ENCODE results near the gene CCDC127.

The CCDC127 gene

DNA sequence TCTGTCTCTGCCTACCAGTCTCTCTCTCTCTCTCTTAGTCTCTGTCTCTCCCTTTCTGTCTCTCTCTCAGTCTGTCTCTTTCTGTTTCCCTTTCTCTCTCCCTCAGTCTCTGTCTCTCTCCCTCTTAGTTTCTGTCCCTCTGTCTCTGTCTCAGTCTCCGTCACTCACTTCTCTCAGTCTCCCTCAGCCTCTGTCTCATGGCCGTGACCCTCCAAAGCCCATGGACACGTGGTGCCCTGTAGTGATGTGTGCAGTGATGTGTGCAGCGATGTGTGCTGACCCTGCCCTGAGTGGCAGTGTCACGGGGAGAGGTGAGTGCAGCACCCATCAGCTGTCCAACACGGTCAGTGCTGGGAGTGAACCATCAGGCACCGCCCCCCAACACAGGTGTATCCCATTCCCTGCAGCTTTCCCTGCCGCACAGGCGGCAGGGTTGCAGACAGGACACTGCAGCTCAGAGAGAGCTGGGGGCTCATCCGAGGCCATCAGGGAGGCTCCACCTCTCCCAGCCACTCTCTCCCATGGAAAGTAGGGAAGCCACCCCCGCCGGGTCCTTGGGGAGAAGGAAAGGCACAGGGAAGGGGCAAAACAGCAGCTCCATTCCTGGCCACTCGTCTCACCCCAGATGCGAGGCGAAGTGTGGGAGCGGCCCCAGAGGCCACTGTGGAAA is 27.5 kb downstream of the CCDC127 start:
- DNase-seq (ENCODE audit: low read depth in 2 of 2): no peak

DNA sequence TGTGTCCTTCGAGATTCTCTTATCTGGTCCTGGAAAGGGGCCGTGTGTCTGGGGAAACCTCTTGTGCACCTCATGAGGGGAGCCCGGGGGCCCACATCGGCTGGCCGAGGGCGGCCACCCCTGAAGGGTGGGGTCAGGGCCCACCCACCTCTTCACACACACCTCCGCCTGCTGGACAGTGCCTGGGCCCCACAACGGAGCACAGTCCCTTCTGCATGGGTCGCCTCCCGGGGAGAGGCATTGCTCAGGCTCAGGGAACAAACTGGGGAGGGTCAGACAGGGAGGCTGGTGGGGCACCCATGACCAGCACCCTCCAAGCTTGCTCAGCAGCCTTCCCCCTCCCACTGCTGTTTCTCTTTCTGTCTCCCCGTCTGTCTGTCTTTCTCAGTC is 28.0 kb downstream of the CCDC127 start:
- no peak for DNase-seq (ENCODE audit: low read depth in 2 of 2)

- DNase-seq (ENCODE audit: low read depth in 2 of 2): no peak
Observed at GRCh38 chr5:189486-189885, 28.5 kb downstream of the CCDC127 start.

- DNase-seq (ENCODE audit: low read depth in 2 of 2): peak; percentile 78 to 82
Observed at GRCh38 chr5:188488-189481, 29.2 kb downstream of the CCDC127 start.

DNA sequence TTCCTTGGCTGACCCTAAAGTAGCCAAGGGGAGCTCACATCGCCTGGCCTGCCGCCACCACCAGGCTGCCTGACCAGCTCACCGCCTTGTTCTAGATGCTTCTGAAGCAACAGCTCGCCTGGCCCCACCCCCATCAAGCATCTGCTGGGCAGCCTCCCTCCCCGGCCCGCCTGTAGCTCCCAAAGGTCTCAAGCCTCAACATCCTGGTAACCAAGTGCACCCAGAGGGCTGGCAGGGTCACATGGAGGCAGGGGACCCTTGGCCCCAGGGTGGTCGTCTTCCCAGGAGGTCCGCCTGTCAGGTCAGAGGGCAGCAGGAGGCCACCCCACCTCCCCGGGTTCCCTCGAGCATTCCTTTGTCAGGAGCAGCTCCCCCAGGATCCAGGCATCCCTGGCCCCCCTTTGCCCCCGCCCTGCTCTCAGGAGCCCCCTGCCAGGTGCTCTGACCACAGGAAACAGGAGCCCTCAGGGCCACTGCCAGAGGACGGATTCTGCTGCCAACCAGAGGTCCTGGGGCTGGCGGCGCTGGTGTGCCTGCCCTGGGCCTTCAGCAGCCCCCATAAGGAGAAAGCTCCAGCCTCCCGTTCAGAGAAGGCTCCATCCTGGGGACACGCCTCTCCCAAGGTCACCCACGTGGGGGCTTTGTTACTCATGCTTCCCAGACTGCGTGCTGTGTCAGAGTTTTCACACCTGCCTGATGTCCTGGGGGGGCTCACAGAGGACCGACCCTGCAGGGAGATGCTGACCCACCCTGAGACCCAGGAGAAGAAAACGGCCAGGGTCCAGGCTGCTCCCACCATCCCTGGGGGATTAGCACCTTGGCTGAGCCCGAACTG is 30.1 kb downstream of the CCDC127 start:
- DNase-seq (ENCODE audit: low read depth in 2 of 2): no peak

GRCh38 chr5:187042-187431 is 30.9 kb downstream of the CCDC127 start:
- DNase-seq (ENCODE audit: low read depth in 2 of 2): no peak

DNA sequence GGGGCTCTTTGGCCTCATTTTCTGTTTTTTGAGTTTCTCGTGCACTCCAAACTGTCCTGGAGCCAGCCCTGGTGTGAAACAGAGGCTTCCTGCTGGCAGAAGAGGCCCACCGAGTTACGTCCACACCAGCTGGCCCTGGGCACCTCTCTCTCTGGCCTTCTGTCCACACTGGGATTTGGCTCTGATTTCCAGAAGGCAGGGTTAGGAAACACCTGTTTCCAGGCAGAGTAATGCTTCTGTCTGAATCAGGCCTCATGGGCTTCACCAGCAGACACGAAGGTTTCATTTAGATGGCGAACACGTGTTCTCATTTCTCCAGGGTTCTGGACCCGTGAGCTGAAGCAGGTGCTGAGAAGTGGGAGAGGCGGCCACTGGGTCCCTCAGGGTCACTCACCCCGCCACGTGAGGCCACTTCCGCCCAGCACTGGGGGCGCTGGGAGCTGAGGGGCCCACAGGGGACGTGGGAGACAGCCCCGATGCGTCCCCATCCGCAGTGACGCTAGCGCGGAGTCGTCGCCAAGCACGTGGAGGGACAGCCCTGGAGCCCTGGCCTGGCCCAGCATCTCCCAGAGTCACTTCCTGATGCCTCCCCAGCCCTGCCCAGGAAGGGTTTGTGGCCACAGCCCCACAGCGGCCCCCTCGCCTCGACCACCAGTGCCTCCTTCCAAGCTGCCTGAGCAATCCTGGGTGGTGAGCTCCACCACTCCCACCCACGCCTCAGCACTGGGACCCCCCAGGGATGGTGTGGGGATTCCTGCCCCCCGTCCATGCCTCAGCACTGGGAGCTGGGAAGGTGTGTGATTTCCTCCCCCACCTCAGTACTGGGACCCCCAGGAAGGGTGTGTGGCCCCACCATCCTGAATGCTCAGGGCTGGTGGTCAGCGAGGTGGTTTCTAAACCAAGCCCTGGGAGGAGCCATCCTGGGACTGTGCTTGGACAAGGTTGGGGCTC is 31.6 kb downstream of the CCDC127 start:
- DNase-seq (ENCODE audit: low read depth in 2 of 2): no peak

- DNase-seq (ENCODE audit: low read depth in 2 of 2): no peak
Observed at GRCh38 chr5:185095-186070, 32.6 kb downstream of the CCDC127 start.

GRCh38 chr5:184471-184870 is 33.5 kb downstream of the CCDC127 start:
- no peak for DNase-seq (ENCODE audit: low read depth in 2 of 2)

DNA sequence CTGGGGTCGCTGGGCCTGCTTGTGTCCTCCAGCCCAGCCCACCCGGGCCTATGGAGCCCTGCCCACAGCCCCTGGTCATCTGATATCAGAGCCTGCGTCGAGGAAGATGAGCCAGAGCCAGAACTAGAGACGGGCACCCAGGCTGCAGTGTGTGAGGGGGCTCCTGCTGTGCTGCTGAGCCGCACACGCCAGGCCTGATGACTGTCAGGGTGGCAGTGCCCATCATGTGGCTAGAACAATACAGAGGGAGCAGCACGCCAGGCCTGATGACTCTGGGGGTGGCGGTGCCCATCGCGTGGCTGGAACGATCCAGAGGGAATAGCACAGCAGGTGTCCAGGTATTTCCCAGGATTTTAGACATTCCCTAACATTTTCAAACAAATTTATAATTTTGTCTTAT is 35.8 kb downstream of the CCDC127 start:
- no peak for DNase-seq (ENCODE audit: low read depth in 2 of 2)

DNA sequence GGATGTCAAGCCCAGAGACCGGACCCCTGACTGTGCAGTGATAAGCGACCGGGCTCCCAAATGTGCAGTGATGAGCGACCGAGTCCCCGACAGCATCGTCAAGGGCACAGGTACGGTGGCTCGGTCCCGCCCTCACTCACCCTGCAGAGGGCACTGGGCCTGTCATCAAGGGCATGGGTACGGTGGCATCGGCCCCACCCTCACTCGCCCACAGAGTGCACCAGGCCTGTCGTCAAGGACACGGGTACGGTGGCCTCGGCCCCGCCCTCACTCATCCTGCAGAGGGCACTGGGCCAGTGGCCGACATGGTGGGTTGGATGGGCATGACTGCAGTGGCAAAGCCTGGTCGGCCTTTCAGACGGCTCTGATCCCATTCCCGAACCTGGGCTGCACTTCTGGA is 36.4 kb downstream of the CCDC127 start:
- DNase-seq (ENCODE audit: low read depth in 2 of 2): no peak

DNA sequence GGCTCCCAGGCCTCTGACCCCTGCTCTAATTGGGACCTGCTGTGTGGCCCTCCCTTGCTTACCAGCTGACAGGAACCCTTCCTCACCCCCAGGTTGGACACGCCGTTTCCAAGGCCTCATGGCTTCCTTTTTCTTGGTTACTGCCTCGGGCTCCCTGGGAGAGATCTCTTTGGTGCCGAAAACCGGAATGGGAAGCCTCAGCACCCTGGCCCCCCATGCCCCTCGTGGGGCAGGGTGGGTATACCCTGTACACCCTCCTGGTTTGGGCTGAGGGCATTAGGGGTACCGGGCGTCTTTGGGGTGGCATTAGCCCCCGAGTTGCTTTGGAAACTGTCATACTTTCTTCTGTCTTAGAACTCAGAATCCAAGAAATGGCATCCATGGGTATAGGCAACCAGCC is 36.8 kb downstream of the CCDC127 start:
- DNase-seq (ENCODE audit: low read depth in 2 of 2): no peak

- no peak for DNase-seq (ENCODE audit: low read depth in 2 of 2)
Observed at GRCh38 chr5:180286-180918, 37.6 kb downstream of the CCDC127 start.

- DNase-seq (ENCODE audit: low read depth in 2 of 2): no peak
Observed at GRCh38 chr5:179401-179800, 38.6 kb downstream of the CCDC127 start.

DNA sequence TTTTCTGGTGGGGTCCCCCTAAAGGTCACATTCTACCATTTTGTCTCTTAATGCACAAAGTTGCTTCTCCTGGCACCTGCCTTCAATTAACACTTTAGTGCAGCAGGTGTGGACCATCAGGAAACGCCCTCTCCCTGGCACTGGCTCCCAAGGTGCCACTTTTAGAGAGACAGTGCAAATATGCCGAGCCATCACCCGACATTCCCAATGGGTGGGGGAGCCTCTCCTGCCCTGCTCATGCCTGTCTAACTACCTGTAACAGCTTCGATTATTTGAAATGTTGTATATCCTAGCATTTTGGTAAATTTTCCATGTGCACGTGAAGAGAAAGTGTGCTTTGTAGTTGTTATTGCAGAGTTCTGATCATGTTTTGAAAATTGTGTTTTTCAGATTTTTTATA is 39.8 kb downstream of the CCDC127 start:
- DNase-seq (ENCODE audit: low read depth in 2 of 2): no peak

GRCh38 chr5:176296-176823 is 41.6 kb downstream of the CCDC127 start:
- no peak for DNase-seq (ENCODE audit: low read depth in 2 of 2)

DNA sequence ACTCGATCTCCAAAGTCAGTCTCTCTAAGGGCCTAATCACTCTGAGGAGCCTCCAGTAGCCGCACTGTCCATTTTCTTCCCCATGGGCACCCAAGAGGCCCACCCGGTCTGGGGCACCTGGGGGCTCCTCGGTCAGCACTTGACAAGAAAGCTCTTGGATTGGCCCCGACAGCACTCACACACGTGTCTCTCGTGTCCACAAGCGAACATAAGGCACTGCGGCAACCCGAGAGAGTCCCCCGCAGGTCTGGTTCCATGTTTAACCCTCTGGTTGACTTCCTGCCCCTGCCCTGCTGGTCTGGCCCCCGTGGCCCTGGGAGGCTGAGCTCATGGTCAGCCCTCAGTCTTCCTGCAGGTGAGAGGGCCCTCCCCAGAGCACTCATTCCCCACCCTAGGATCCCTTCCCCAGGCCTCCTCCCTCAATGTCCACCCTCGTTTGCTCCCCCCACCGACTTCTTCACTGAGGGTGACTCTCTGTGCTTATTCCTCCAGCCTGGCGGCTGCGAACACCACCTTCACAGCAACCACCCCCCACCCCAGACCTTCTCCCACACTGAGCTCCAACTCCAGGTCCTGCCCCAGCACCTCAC is 43.0 kb downstream of the CCDC127 start:
- DNase-seq (ENCODE audit: low read depth in 2 of 2): no peak

- DNase-seq (ENCODE audit: low read depth in 2 of 2): no peak
Observed at GRCh38 chr5:174291-174600, 43.7 kb downstream of the CCDC127 start.
